ENCODE data around the gene PLCL1.

The PLCL1 gene

GRCh38 chr2:198065322-198065721 is 260.9 kb downstream of the PLCL1 start:
- no peak for DNase-seq

DNA sequence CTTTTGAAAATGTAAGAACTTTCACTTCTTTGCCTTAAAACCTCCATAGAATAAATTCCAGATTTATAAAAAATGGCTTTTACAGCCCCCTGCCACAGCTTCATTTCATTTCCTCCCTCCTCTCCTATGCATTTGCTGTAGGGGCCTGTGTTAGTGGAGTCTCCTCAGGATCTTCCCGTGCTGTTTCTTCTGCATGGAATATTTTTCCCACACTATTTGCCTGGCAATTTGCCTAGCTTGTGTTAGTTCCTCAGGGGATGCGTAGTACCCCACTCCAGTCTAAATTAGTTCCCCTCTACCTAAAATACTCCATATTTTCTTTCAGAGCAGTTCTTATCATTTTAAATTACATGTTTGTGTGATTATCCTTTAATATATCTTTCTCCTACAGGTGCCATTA is 262.2 kb downstream of the PLCL1 start:
- no peak for DNase-seq

DNA sequence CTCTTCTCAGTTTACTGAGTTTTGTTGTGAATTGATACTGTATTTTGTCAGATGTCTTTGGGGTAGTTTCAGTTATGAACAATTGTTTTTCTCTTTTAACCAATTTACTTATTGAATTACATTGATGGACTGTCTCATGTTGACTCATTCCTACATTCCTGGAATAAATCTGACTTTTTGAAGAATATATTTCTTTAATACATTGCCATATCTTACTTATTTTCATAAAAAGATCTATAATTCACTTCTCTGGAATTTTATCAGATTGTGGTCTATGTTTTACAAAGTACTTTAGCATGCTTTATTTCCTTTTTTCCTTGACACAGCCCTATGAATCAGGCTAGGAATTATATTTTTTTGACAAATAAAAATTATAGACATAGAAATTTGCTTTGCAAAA is 268.3 kb downstream of the PLCL1 start:
- no peak for DNase-seq

GRCh38 chr2:198073253-198073652 is 268.9 kb downstream of the PLCL1 start:
- DNase-seq: peak; percentile 69 to 93

DNA sequence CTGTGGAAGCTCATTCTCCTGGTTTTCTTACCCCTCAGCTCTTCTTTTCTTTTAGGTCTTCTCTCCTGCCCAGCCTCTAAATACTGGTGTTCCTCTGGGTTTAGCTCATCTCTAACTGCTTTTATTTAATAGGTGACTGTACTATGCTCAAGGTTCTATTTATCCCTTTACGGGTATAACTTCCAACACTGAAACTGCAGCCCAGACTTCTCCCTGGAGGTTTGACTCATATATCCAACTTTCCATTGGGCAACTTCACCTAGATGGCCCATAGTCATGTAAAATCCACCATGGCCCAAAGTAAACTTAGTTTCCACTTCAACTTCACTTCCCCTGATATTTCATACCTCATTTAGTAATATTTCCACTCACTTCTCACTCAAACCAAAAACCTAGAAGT is 273.1 kb downstream of the PLCL1 start:
- DNase-seq: no peak

DNA sequence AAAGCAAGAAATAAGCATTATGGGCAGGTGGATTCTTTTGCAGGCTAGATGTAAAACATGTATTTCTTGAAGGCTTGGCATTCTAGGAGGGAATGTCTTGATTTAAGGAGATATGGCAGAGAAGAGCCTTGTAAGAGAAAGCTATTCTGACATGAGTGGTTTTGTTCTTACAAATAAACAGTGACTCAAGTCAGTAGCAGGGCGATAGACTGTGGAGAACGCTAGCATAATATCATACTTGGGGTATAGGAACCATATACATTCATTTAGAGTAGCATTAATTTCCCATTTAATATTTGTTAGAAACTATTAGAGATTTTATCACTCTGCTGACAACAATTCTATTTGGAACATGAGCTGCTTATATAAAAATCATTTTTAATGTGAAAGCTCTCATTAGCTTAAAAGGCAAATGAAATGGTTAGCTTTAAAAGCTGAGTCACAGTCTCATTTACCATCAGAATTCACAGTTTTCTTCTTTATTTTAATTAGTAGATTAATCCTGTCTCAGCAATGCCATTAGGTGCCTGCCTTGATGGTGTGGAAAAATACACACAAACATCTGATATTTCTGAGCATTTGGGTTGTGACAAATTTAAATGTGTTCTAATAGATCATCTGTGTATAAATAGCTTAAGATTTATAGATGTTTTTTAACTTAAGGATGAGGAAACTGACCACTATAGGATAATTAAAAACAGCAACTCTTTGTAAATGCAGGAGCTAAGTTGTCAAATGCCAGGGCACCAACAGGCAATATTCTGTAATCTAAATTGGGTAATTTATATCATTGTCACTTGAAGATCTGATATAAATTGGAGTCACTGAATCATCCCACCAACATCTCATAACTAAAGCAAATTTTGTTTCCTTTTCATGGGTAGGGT is 276.7 kb downstream of the PLCL1 start:
- no peak for DNase-seq

DNA sequence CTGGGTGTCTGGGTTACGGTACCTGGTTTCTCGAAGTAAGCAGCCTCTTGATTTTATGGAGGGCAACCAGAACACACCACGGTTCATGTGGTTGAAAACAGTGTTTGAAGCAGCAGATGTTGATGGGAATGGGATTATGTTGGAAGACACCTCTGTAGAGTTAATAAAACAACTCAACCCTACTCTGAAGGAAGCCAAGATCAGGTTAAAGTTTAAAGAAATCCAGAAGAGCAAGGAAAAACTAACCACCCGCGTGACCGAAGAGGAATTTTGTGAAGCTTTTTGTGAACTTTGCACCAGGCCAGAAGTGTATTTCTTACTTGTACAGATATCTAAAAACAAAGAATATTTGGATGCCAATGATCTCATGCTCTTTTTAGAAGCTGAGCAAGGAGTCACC is 279.8 kb downstream of the PLCL1 start:
- DNase-seq: no peak

- no peak for DNase-seq
These were observed 291.6 kb downstream of the PLCL1 start for GRCh38 chr2:198096002-198096401.

DNA sequence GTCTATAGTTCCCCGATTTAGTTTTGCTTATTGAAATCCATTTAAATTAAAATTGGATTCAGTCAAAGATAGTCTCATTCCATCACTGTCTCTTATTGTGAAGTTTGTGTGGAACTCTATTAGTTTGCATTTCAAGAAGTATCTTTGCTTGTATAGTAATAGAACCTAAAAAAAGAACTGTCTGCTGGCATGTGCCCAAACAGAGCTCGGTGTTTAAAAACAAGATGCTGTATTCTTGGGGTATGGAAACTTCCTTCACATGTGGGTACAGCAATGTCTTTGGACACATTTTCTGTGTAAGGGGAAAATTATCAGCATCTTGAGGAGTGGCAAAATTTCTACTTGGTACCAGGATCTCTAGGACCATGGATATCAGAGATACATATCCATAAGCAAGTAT is 292.6 kb downstream of the PLCL1 start:
- DNase-seq: no peak

DNA sequence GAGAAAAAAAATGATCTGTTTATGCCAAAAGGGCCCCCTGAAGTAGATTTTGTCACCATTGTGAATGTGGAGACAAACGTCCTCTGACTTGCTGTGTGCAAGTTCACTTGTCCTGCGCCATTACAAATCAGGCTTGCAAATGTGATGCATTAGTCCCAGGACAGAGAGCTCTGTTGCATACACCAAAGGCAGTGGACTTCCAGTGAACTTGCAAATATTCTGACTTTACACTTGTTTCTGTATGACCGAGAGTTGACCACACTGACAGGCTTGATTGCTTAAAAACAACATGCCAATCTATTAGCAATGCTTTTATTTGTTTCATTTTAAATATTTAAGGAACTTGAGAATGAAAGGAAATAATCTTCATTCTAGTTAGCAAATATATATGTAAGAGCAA is 293.2 kb downstream of the PLCL1 start:
- no peak for DNase-seq

- no peak for DNase-seq
These were observed 294.0 kb downstream of the PLCL1 start for GRCh38 chr2:198098386-198098785.

GRCh38 chr2:198098918-198099317 is 294.5 kb downstream of the PLCL1 start:
- no peak for DNase-seq

- no peak for DNase-seq
These were observed 296.0 kb downstream of the PLCL1 start for GRCh38 chr2:198100346-198100745.

- DNase-seq: no peak
These were observed 297.3 kb downstream of the PLCL1 start for GRCh38 chr2:198101688-198102087.

DNA sequence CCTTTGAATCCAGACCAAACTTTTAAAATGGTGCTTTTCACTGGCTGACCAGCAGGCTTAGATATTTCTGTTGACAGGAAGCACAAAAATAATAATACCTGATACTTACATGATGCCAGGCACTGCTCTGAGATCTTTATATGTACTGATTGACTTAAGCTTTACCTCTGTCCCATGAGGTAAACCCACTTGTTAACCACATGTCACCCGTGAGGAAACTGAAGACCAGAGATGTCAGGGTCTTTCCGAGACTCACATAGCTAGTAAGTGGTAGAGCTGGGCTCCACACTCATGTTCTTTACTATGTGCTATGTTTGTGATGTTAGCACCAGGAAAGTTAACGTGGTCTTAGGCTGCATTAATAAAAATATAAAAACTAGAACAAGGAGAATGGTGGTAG is 297.7 kb downstream of the PLCL1 start:
- no peak for DNase-seq

- no peak for DNase-seq
These were observed 298.5 kb downstream of the PLCL1 start for GRCh38 chr2:198102856-198103255.

GRCh38 chr2:198106621-198107385 is 302.4 kb downstream of the PLCL1 start:
- DNase-seq: no peak

GRCh38 chr2:198113316-198113715 is 308.9 kb downstream of the PLCL1 start:
- DNase-seq: no peak

DNA sequence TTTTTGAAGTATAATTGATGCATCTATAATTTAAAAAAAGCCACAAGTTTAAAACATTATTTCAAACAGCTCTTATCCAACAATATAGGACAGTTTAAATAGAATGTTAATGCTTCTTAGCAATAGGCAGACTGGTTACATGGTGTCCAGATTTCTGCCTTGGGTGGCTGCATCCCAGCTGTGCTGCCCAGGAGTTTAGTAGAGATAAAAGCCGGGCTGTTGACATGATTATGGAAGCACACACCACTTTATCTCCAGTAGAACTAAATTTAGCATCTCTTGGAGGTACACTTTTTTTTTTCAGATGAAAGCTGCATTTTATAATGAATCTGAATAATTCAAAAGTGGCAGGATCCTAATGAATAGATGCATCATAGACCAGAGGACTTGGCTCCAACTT is 309.7 kb downstream of the PLCL1 start:
- DNase-seq: no peak

GRCh38 chr2:198115201-198115600 is 310.8 kb downstream of the PLCL1 start:
- DNase-seq: no peak

DNA sequence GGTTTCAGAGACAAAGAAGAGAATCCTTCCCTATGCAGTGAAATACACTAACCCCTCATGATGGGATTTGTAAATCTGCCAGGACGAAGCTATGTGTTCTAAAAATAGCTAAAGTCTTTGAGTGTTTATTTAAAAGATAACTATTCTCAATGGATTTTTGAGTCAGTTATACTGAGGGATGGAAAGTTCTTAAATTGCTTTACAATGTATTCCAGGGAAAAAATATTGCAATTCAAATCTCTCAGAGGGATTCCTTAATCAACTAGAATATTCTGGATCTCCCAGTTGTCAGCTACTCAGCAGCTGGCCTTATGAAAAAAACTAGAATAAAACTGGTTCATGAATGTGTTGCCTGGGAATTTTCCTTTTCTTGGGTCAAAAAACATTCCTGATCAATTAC is 312.4 kb downstream of the PLCL1 start:
- no peak for DNase-seq

DNA sequence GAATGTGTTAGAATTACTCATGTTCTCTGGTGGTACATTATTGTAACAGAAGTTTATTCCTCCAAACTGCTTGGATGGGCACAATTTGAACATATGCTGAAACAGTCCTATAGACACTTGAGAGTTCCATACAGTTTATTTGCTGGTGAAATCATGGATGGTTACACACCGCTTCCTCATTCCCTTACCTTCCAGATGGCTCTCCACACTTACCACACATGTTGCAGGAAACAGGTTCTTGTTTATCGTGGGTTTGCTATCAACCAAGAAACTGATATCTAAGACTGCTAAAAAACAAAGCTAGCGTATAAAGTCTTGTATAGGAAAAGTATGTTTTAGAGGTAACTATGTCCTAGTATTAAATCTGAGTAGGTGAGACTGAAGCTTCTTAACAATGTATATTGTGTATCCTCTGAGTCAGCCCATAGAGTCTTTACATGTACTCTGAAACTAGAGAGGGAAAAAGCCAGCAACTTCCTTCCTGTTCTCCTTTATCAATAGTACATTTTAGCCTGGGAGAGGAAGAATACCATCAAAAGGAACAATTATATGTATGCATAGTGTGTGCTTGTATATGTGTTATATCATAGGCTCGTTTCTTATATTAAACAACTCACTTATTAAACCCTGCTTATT is 313.1 kb downstream of the PLCL1 start:
- peak in 1 of 2 experiments; percentile 58 for DNase-seq

GRCh38 chr2:198127627-198128026 is 323.2 kb downstream of the PLCL1 start:
- DNase-seq: peak; percentile 5 to 67

DNA sequence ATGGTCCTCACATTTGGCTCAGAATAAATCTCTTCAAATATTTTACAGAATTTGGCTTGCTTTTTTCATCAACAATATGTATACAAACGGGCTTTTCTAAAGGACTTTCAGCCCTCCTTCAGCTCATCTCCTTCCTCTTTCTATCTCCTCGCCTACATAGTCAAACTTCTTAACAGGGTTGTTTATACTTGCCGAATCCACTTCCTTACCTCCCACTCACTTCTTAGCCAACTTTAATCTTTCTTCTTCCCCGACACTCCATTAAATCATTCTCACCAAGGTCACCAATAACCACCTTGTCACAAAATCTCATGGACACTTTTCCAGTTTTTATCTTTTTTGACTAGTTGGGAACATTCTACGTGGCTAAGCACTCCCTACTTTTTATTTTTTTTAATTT is 325.2 kb downstream of the PLCL1 start:
- no peak for DNase-seq
